ENCODE results near the gene PCOLCE2.

GRCh38 chr3:142863010-142863817, 25.7 kb downstream of the PCOLCE2 start:
- TF ChIP-seq CTCF (IDR thresholded peaks at IDR 0.05) (no peak), EZH2 (IDR thresholded peaks at IDR 0.05) (no peak)
